Measurements from ENCODE around the gene GUCA2B. TPM values are rescaled to one million over a fixed set of nuclear protein-coding genes. Genes with fewer than 3 reads are reported as not detected.

The GUCA2B gene
- total RNA-seq, result not detected in 2 replicates
- long read RNA-seq, result 0 reads

DNA sequence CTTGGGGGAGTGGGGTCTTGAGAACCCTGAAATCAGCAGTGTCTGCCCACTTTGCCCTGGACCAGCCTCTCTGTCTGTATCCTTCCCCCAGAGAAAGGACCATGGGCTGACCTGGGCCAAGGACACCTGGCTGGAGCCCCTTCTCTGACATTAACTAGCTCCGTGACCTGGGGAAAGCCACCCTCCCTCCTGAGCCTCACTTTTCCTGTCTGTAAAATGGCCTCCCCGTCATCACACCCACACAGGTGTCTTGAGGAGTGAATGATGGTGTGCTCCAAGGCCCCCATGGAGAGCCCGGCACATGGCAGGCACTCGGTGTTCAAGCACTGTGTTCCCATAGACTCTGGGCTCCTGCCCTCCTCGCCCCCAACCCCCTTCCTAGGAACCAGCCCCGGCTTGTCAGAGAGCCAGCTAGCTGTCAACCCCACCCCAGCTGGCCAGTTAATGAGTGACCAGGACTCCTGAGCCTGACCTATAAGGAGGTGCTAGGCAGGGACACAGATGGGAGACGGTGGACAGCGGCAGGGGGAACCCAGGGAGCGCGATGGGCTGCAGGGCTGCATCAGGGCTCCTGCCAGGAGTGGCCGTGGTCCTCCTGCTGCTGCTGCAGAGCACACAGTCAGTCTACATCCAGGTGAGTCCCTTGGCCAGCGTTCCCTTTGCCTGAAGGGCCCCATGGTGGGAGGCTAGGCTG, at the start of gene GUCA2B:
Gene GUCA2B (plus strand): TSS at position 504 of the 694 bp plus-strand sequence. CDS start 41 bp downstream, at position 545.
- H3K27ac Mint-ChIP-seq (ENCODE audit: unreplicated experiment), result no peak within 1 kb of the TSS
- peaks cover 21% of the 10 kb centered on the region for H3K27me3 Mint-ChIP-seq (ENCODE audit: low read depth)
- H3K36me3 Mint-ChIP-seq (ENCODE audit: low read depth), result no peaks in the 10 kb centered on the region
- H3K4me1 Mint-ChIP-seq, result no peaks in the 10 kb centered on the region
- TF ChIP-seq, protein P1, sequence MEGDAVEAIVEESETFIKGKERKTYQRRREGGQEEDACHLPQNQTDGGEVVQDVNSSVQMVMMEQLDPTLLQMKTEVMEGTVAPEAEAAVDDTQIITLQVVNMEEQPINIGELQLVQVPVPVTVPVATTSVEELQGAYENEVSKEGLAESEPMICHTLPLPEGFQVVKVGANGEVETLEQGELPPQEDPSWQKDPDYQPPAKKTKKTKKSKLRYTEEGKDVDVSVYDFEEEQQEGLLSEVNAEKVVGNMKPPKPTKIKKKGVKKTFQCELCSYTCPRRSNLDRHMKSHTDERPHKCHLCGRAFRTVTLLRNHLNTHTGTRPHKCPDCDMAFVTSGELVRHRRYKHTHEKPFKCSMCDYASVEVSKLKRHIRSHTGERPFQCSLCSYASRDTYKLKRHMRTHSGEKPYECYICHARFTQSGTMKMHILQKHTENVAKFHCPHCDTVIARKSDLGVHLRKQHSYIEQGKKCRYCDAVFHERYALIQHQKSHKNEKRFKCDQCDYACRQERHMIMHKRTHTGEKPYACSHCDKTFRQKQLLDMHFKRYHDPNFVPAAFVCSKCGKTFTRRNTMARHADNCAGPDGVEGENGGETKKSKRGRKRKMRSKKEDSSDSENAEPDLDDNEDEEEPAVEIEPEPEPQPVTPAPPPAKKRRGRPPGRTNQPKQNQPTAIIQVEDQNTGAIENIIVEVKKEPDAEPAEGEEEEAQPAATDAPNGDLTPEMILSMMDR (conservative IDR thresholded peaks at IDR 0.05), result no peak
- no peak within 1 kb of the TSS for H3K4me3 Mint-ChIP-seq
- DNase-seq (ENCODE audit: low read depth, low spot score), result no peak
- H3K9me3 Mint-ChIP-seq, result no peaks in the 10 kb centered on the region

DNA sequence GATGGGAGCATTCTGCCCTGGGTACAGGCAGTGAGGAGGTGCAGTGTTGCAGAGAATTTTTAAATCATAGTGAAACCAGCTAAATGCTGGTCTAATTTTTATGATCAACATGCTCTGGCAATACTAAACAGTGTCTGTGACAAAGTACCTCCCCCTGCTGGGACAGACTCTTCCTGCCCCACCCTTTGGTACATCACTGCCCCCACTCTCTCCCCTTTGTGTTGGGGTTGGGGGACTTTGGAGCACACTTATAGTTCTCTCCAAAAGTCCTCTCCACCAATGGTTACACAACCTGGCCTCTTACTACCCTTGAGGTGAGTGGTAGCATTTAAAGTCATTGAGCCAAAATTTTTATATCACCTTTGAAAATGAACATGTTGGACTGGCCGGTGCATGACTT, 48.2 kb upstream of the GUCA2B start:
- H3K9me3 Mint-ChIP-seq, result peaks cover 10% of the 10 kb centered on the region
- H3K27ac Mint-ChIP-seq (ENCODE audit: unreplicated experiment), result no peak overlapping the region
- DNase-seq (ENCODE audit: low read depth, low spot score), result no peak
- H3K4me1 Mint-ChIP-seq, result no peaks in the 10 kb centered on the region
- H3K27me3 Mint-ChIP-seq (ENCODE audit: low read depth), result peaks cover 38% of the 10 kb centered on the region
- H3K36me3 Mint-ChIP-seq (ENCODE audit: low read depth), result no peaks in the 10 kb centered on the region
- no peak overlapping the region for H3K4me3 Mint-ChIP-seq
- TF ChIP-seq, protein P1 (conservative IDR thresholded peaks at IDR 0.05), result no peak

- no peak overlapping the region for H3K4me3 Mint-ChIP-seq
- DNase-seq (ENCODE audit: low read depth, low spot score), result no peak
- H3K27me3 Mint-ChIP-seq (ENCODE audit: low read depth), result peaks cover 19% of the 10 kb centered on the region
- peaks cover 3% of the 10 kb centered on the region for H3K9me3 Mint-ChIP-seq
- no peaks in the 10 kb centered on the region for H3K4me1 Mint-ChIP-seq
- TF ChIP-seq, protein P1 (conservative IDR thresholded peaks at IDR 0.05), result no peak
- H3K36me3 Mint-ChIP-seq (ENCODE audit: low read depth), result no peaks in the 10 kb centered on the region
- H3K27ac Mint-ChIP-seq (ENCODE audit: unreplicated experiment), result no peak overlapping the region
Measured at GRCh38 chr1:42108309-42108708, 44.9 kb upstream of the GUCA2B start.

DNA sequence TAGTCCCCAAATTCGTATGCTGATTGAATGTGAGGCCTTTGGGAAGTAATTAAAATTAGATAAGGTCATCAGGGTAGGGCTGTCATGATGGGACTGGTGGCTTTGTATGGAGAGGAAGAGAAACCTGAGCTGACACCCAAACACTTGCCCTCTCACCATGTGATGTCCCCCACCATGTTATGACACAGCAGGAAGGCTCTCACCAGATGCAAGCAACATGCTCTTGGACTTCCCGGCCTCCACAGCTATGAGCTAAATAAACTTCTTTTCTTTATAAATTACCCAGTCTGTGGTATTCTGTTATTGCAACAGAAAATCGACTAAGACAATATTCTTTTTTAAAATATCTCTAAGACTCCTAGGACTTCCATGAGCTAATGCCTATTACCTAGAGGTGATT, 43.6 kb upstream of the GUCA2B start:
- H3K27me3 Mint-ChIP-seq (ENCODE audit: low read depth), result peaks cover 8% of the 10 kb centered on the region
- H3K36me3 Mint-ChIP-seq (ENCODE audit: low read depth), result no peaks in the 10 kb centered on the region
- H3K9me3 Mint-ChIP-seq, result peaks cover 3% of the 10 kb centered on the region
- no peak overlapping the region for H3K27ac Mint-ChIP-seq (ENCODE audit: unreplicated experiment)
- no peaks in the 10 kb centered on the region for H3K4me1 Mint-ChIP-seq
- DNase-seq (ENCODE audit: low read depth, low spot score), result no peak
- TF ChIP-seq, protein P1 (conservative IDR thresholded peaks at IDR 0.05), result no peak
- no peak overlapping the region for H3K4me3 Mint-ChIP-seq

- Mint-ChIP-seq H3K4me1 (peaks cover 9% of the 10 kb centered on the region), H3K27ac (ENCODE audit: unreplicated experiment) (no peak overlapping the region), H3K27me3 (ENCODE audit: low read depth) (peaks cover 3% of the 10 kb centered on the region), H3K4me3 (no peak overlapping the region), H3K36me3 (ENCODE audit: low read depth) (no peaks in the 10 kb centered on the region), H3K9me3 (peaks cover 3% of the 10 kb centered on the region)
- no peak for DNase-seq (ENCODE audit: low read depth, low spot score)
- TF ChIP-seq, protein P1 (conservative IDR thresholded peaks at IDR 0.05), result no peak
Measured at GRCh38 chr1:42114229-42114628, 39.0 kb upstream of the GUCA2B start.
